AG09309 (cell line): ENCODE measurements around the gene FAAH2.

Source experiments
- DNase-seq: peaks from one replicate; pipeline ENCODE4 v3.0.0-alpha.2; 2010; ENCODE audit warnings: low read depth
- H3K4me3 ChIP-seq: 2 replicates; pipeline ENCODE4 v1.5.1; 2011; ENCODE audit warnings: mild to moderate bottlenecking, low read depth, low read length, moderate library complexity; ENCODE audit not compliant: control insufficient read depth
- CTCF ChIP-seq: IDR thresholded peaks from 2 replicates; pipeline ENCODE4 v1.5.1; 2011; ENCODE audit warnings: mild to moderate bottlenecking, low read depth, low read length, inconsistent platforms; ENCODE audit not compliant: insufficient read depth, control insufficient read depth; ENCODE audit errors: missing control alignments

Gene FAAH2

DNA sequence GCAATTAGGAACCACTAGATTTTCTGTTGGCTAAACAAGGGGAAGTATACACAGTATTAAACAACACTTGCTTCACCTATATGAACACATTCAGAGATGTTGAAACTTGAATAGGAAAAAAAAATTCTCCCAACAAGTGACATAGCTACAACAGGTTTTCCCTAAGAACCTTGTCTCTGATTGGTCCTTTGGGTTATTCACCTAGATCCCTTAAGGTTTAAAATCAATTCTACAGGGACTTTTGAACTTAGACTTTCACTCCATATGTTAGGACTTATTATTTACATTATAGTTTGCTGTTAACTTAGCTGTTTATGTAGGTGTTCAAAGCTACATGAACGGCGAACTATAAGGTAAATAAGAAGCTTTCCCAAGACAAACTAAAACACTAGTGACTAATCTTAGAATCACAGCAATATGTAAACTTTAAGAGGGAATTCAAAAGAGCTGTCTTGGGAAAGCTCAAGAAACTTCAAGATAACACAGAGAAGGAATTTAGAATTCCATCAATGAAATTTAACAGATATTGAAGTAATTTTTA is 233.1 kb downstream of the FAAH2 start:
- no peak for DNase-seq
- TF ChIP-seq CTCF = no peak
- no peak overlapping the region for H3K4me3 ChIP-seq

DNA sequence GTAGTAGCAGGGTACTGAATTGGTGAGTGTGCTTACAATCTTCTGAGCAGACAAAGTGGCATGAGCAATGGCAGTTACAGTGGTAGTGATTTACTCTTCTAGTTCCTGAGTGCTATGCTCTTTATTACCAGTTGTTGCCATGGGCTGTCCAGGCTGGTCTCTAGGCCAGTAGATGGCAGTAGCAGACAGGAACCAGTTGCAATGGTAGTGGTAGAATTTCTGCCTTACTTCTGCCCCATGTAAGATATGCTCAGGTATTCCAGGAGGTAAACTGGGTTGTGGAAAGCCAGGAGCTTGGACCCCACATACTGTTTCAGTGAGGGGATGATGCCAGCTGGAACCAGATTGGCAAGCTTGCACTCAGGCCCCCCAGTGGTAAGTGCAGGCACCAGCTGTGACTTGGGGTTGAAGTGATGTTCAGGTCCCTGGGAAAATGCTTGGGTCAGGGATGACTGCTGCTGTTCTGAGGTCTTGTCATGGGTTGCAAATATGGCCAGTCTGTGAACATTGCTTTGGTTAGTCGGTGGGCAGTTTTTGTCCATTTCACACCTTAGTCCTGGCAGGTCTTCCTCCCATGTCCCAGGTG is 242.3 kb downstream of the FAAH2 start:
- peak; percentile 56 for TF ChIP-seq CTCF
- DNase-seq = no peak
- no peak overlapping the region for H3K4me3 ChIP-seq
